Peyer's patch (tissue), 4 donors: Measurements from ENCODE around the gene PRKAA2.

Experiments used
- POLR2A ChIP-seq, 2 donors: fragments of 450-650 bp; IDR thresholded peaks; one replicate each; pipeline ENCODE4 v1.5.1; 2017; ENCODE audit warnings: antibody characterized with exemption in 2 of 2, mild to moderate bottlenecking in 2 of 2, moderate library complexity in 2 of 2
- TF ChIP-seq, protein P1 (sequence below), 6 experiments: fragments of 450-650 bp in 4 of 6; fragments of 200-600 bp in 2 of 6; sonication (generic) in 1 of 6; IDR thresholded peaks; one replicate each; pipeline ENCODE4 v1.5.1; 2017 to 2019; ENCODE audit warnings: antibody characterized with exemption in 6 of 6, mild to moderate bottlenecking in 3 of 6, moderate library complexity in 1 of 6

DNA sequence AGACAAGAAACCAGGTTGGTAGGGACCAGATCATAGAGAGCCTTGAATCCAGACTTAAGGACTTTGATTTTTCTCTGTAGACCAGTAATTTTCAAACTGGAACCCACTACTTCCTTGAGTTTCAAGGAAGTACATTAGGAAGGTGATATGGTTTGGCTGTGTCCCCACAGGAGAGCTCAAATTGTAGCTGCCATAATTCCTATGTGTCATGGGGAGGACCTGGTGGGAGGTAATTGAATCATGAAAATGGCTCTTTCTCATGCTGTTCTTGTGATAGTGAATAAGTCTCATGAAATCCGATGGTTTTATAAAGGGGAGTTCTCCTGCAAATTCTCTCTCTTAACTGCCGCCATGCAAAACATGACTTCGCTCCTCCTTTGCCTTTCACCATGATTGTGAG, 10.1 kb upstream of the PRKAA2 start:
- TF ChIP-seq, protein P1, sequence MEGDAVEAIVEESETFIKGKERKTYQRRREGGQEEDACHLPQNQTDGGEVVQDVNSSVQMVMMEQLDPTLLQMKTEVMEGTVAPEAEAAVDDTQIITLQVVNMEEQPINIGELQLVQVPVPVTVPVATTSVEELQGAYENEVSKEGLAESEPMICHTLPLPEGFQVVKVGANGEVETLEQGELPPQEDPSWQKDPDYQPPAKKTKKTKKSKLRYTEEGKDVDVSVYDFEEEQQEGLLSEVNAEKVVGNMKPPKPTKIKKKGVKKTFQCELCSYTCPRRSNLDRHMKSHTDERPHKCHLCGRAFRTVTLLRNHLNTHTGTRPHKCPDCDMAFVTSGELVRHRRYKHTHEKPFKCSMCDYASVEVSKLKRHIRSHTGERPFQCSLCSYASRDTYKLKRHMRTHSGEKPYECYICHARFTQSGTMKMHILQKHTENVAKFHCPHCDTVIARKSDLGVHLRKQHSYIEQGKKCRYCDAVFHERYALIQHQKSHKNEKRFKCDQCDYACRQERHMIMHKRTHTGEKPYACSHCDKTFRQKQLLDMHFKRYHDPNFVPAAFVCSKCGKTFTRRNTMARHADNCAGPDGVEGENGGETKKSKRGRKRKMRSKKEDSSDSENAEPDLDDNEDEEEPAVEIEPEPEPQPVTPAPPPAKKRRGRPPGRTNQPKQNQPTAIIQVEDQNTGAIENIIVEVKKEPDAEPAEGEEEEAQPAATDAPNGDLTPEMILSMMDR (IDR thresholded peaks at IDR 0.05), result no peak
- no peak for TF ChIP-seq POLR2A (IDR thresholded peaks at IDR 0.05)
